HepG2 (cell line): ENCODE measurements around the gene MXRA7. TPM values are rescaled to one million over a fixed set of nuclear protein-coding genes. Genes with fewer than 3 reads are reported as not detected.
A peak's percentile ranks its signal among the peaks of the same experiment; 100 is the strongest.

Experiments
- E2F5 ChIP-seq: sonication (generic); formaldehyde crosslinking; conservative IDR thresholded peaks from 2 replicates; pipeline ENCODE4 v1.4.0; 2020; ENCODE audit warnings: missing genetic modification reagents
- MAFG ChIP-seq: sonication (generic); formaldehyde crosslinking; IDR thresholded peaks from 2 replicates; pipeline ENCODE4 v1.5.1; 2020; ENCODE audit warnings: mild to moderate bottlenecking, missing genetic modification reagents
- PAXIP1 ChIP-seq: sonication (generic); formaldehyde crosslinking; conservative IDR thresholded peaks from 2 replicates; pipeline ENCODE4 v1.4.0; 2020; ENCODE audit warnings: mild to moderate bottlenecking, missing genetic modification reagents, moderate library complexity
- PHF21A ChIP-seq: sonication (generic); formaldehyde crosslinking; IDR thresholded peaks from 2 replicates; pipeline ENCODE4 v1.5.0; 2020; ENCODE audit warnings: mild to moderate bottlenecking, missing genetic modification reagents
- SNAPC4 ChIP-seq: sonication (generic); formaldehyde crosslinking; IDR thresholded peaks from 2 replicates; pipeline ENCODE4 v1.4.0; 2020; ENCODE audit warnings: mild to moderate bottlenecking, missing genetic modification reagents
- THAP9 ChIP-seq: sonication (generic); formaldehyde crosslinking; IDR thresholded peaks from 2 replicates; pipeline ENCODE4; 2020; ENCODE audit warnings: missing genetic modification reagents, mild to moderate bottlenecking, borderline replicate concordance
- YEATS2 ChIP-seq: sonication (generic); formaldehyde crosslinking; IDR thresholded peaks from 2 replicates; pipeline ENCODE4 v1.4.0; 2020; ENCODE audit warnings: missing genetic modification reagents, borderline replicate concordance
- ZBED4 ChIP-seq: sonication (generic); formaldehyde crosslinking; IDR thresholded peaks from 2 replicates; pipeline ENCODE4 v1.4.0; 2020; ENCODE audit warnings: missing genetic modification reagents, borderline replicate concordance
- ZNF121 ChIP-seq: sonication (generic); formaldehyde crosslinking; IDR thresholded peaks from 2 replicates; pipeline ENCODE4 v1.5.0; 2020; ENCODE audit warnings: mild to moderate bottlenecking, missing genetic modification reagents
- ZNF235 ChIP-seq: sonication (generic); formaldehyde crosslinking; IDR thresholded peaks from 2 replicates; pipeline ENCODE4 v1.8.1; 2023; ENCODE audit warnings: mild to moderate bottlenecking, missing genetic modification reagents, borderline replicate concordance
- ZNF746 ChIP-seq: sonication (generic); formaldehyde crosslinking; IDR thresholded peaks from 2 replicates; pipeline ENCODE4 v1.8.0; 2022; ENCODE audit warnings: mild to moderate bottlenecking, missing genetic modification reagents
- polyA plus RNA-seq, 8 experiments: library from polyadenylated mRNA; depleted of rRNA in 3 of 8; stranded (reverse) in 7 of 8; unstranded in 1 of 8; fragments of >200 nt; fragmentation: Illumina TruSeq in 4 of 8; extraction: Trizol in 4 of 8; gene quantifications; 2 replicates each; pipeline versions ENCODE4 v1.2.1 to v1.2.3, GENCODE V29; 2011 to 2016; ENCODE audit warnings: low read depth in 4 of 8, missing spikeins in 1 of 8, mixed read lengths in 1 of 8; ENCODE audit not compliant: insufficient read depth in 1 of 8
- total RNA-seq, 5 experiments: library from RNA; depleted of rRNA; stranded (reverse); fragments of >200 nt; fragmentation: Illumina TruSeq; extraction: Trizol; gene quantifications; 2 replicates each; pipeline ENCODE4 v1.2.3, GENCODE V29; 2016; ENCODE audit warnings: low read depth in 1 of 5

The MXRA7 gene
- total and polyA plus RNA-seq, 2 of the 13 experiments (the other 11 are each of a cell fraction or from before 2014, with no cell fraction given): 44.8 to 112 TPM

- TF ChIP-seq YEATS2: no peak
- no peak for TF ChIP-seq THAP9
- TF ChIP-seq E2F5 (CRISPR knock-in tag): no peak
- TF ChIP-seq ZBED4 (CRISPR knock-in tag): peak; percentile 19; the same call in 1 of the 2 replicates
- TF ChIP-seq PHF21A (CRISPR knock-in tag): no peak; the same call in 1 of the 2 replicates
- no peak for TF ChIP-seq ZNF235 (CRISPR knock-in tag)
- no peak for TF ChIP-seq SNAPC4
- TF ChIP-seq MAFG (CRISPR knock-in tag): no peak
- no peak for TF ChIP-seq ZNF121 (CRISPR knock-in tag)
- TF ChIP-seq PAXIP1 (CRISPR knock-in tag): peak; percentile 82
- 0 out of 2 replicates have a peak, but pooled peaks have one; percentile 26 for TF ChIP-seq ZNF746 (CRISPR knock-in tag)
These were observed 38.4 kb downstream of the MXRA7 start (continued) for GRCh38 chr17:76672270-76672851.
